Measurements from ENCODE around the gene SPRR4.

The SPRR4 gene

GRCh38 chr1:152970495-152970894, at the start of gene SPRR4:
SPRR4 (plus strand) TSS chr1:152970648; CDS start chr1:152971891, 1,243 bp downstream.
- no peak for DNase-seq

- DNase-seq = no peak
Observed at GRCh38 chr1:152924191-152924590, 46.3 kb upstream of the SPRR4 start.

- no peak for DNase-seq
Observed at GRCh38 chr1:152926091-152926490, 44.4 kb upstream of the SPRR4 start.

GRCh38 chr1:152928671-152929070, 41.8 kb upstream of the SPRR4 start:
- DNase-seq = no peak

- DNase-seq = no peak
Observed at GRCh38 chr1:152932170-152932811, 38.2 kb upstream of the SPRR4 start.

- DNase-seq = no peak
Observed at GRCh38 chr1:152933196-152933595, 37.3 kb upstream of the SPRR4 start.

- no peak for DNase-seq
Observed at GRCh38 chr1:152940614-152941013, 29.8 kb upstream of the SPRR4 start.

- no peak for DNase-seq
Observed at GRCh38 chr1:152941037-152941711, 29.3 kb upstream of the SPRR4 start.

GRCh38 chr1:152942161-152942560, 28.3 kb upstream of the SPRR4 start:
- DNase-seq = no peak

- no peak for DNase-seq
Observed at GRCh38 chr1:152946248-152946647, 24.2 kb upstream of the SPRR4 start.

GRCh38 chr1:152946651-152947256, 23.7 kb upstream of the SPRR4 start, which contains the start of gene SPRR5:
SPRR5 (plus strand) TSS chr1:152947206; CDS start chr1:152948555, 1,349 bp downstream.
- no peak for DNase-seq

GRCh38 chr1:152951711-152952110, 18.7 kb upstream of the SPRR4 start:
- no peak for DNase-seq

- DNase-seq = no peak
Observed at GRCh38 chr1:152953761-152954160, 16.7 kb upstream of the SPRR4 start.

- DNase-seq = no peak
Observed at GRCh38 chr1:152954436-152954835, 16.0 kb upstream of the SPRR4 start.

GRCh38 chr1:152957561-152957960, 12.9 kb upstream of the SPRR4 start:
- no peak for DNase-seq

- DNase-seq = no peak
Observed at GRCh38 chr1:152959273-152959672, 11.2 kb upstream of the SPRR4 start.

- no peak for DNase-seq
Observed at GRCh38 chr1:152959801-152960451, 10.5 kb upstream of the SPRR4 start.

- DNase-seq = no peak
Observed at GRCh38 chr1:152960452-152961044, 9.9 kb upstream of the SPRR4 start.

- DNase-seq = no peak
Observed at GRCh38 chr1:152961226-152961891, 9.1 kb upstream of the SPRR4 start.

GRCh38 chr1:152962876-152963415, 7.5 kb upstream of the SPRR4 start:
- DNase-seq = no peak

GRCh38 chr1:152964536-152964935, 5.9 kb upstream of the SPRR4 start:
- DNase-seq = no peak

- no peak for DNase-seq
Observed at GRCh38 chr1:152965853-152966252, 4.6 kb upstream of the SPRR4 start.
